ENCODE data around the gene DOCK4.
A peak's percentile ranks its signal among the peaks of the same experiment; 100 is the strongest.

DOCK4 gene

DNA sequence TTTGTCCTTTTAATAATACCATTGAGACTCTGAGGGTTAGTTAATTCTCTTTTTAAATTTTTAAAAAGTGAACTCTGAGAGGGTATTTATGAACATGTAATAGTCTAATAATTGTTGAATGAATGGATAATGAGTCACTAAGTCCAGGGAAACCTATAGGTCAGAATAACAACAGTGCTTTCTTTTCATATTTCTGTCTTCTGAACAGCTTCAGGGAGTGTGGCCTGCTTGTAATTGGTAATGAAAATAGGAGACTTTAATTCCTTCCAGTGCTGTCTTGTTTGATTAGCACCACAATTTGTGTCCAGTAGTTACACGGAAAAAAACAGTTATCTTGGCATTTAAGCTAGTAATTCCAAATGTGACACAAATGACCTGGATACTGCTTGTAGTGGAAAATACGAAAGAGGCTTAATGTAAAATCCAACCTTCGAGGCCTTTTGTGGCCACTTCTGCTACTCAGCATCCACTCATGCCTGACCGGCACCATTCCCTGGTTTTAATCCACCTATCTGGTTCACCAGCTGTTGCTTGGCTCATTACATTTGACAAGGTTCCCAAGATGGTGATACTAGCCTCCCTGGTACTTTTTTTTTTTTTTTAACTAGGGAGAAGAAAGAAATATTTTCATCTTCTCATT is 494.7 kb downstream of the DOCK4 start:
- DNase-seq, result no peak

DNA sequence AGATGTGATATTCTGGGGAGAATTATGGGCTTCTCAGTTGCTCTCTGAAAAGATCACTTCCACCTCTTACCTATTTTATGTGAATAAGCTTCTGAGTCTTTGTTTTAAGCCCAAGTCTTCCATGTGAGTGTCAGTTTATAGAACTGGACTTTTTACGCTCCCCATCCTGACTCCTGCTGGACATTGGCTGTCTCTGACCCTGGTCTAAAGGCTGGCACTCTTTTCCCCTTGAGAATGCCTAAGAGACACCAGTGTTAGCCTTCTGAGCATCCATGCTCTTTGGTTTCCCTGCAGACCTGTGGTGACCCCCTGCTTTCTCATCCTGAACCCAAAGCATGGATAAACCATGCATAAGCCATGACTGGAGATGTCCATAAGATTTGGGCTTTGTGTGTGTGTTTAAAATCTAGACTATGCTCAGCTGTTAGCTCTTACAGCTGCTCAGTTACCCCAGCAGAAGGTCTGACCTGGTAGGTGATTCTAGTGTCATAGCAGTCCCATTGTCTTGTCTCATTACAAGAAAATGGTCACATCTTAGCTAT is 495.3 kb downstream of the DOCK4 start:
- DNase-seq, result no peak

DNA sequence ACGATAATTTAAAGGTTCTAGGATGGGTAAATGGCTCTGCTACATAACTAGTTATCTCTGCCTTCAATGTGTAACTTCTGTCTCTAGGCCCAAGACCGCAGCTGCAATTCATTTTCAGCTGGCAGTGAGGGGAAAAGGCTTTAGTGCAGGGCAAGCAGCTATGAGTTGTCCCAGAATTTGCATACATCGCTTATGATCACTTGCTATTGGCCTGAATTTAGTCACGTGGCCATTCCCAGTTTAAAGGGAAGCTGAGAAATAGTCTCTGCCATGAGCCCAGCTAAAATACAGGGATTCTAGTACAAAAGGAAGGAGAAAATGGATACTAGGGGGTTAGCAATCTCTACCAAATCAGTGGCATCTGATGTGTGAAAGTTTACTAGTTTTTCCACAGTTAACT is 498.1 kb downstream of the DOCK4 start:
- no peak for DNase-seq

DNA sequence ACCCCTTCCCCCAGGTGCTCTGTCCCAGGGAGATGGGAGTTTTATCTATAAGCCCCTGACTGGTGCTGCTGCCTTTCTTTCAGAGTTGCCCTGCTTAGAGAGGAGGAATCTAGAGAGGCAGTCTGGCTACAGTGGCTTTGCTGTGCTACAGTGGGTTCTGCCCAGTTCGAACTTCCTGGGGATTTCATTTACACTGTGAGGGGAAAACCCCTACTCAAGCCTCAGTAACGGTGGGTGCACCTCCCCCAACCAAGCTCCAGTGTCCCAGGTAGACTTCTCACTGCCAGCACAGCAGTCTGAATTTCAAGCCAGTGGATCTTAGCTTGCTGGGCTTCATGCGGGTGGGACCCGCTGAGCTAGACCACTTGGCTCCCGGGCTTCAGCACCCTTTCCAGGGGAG is 500.4 kb downstream of the DOCK4 start:
- DNase-seq, result no peak

DNA sequence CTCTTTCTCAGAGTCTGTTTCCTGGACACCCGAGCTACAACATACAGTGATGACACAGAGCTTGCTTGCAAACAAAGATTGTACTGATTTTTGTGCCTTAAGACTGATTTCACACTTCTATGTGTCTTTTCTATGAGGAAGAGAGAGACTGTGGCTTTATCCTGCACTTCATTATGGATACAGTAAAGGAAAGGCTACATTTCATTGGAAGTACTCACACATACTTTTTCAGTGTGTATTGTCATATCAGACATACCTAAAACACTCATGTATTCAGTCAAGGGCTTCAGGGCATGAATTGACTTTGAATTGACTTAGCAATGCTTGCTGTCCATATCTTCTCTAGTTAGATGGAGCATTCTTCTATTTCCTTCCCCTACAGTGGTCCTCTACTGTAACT is 508.4 kb downstream of the DOCK4 start:
- DNase-seq, result peak; percentile 54

DNA sequence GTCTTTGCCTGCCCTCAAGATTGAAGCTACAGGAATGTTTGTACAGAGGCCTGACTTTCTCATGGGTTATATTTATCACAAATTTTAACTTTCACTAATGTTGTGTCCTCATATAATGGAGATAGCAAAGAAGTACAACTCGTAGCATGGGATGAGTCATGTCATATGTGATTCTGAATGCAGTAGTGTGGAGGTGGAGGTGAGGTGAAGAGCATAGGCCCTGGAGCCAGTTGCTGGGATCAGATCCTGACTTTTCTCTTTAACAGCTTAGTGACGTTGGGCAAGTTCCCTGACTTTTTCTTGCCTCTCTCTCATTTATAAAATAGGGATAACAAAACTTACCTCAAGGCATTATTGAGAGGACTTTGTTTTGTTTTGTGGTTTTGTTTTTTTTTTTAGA is 511.8 kb downstream of the DOCK4 start:
- no peak for DNase-seq

DNA sequence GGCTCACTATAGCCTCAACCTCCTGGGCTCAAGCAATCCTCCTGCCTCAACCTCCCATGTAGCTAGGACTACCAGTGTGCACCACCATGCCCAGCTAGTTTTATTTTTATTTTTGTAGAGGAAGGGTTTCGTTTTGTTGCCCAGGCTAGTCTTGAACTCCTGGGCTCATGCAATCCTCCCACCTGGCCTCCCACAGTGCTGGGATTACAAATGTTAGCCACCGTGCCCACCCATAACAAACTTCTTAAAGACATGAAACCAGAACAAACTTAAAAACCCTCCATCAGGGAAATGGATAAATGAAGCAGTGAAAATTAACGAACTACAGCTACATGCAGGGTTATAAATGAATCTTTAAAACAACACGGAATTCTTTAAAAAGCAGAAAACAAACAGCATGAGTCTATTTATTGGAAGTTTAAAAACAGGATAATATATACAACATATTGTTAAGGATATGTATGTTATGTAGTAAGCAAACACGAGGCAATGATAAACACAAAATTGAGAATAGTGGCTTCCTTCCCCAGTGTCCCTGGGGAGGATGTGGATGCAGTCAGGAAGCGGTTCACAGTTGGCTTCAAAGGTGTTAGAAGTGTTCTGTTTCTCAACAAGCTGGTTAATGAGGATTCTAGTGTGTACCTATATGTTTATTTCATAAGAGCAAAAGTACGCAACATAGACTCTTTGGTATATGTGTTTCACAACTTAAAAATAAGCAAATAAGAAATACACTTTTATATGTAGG is 515.7 kb downstream of the DOCK4 start:
- DNase-seq, result no peak

DNA sequence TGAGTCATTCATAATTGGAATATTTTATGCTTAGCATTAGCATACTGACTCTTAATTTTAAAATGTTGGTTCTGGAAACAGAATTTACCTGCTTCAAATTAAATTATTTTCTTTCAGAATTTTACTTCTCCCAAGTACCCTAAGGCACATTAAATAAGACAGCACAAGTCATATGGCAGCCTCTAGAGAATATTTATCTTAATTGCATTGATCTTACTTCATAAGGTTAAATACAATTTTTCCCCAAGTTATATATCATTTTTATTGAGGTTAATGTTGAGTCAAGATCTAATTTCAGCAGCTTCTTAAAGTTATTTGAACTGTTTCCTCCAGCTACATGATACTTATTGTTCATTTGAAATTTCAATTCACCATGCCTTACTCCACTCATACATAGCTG is 520.9 kb downstream of the DOCK4 start:
- DNase-seq, result no peak

DNA sequence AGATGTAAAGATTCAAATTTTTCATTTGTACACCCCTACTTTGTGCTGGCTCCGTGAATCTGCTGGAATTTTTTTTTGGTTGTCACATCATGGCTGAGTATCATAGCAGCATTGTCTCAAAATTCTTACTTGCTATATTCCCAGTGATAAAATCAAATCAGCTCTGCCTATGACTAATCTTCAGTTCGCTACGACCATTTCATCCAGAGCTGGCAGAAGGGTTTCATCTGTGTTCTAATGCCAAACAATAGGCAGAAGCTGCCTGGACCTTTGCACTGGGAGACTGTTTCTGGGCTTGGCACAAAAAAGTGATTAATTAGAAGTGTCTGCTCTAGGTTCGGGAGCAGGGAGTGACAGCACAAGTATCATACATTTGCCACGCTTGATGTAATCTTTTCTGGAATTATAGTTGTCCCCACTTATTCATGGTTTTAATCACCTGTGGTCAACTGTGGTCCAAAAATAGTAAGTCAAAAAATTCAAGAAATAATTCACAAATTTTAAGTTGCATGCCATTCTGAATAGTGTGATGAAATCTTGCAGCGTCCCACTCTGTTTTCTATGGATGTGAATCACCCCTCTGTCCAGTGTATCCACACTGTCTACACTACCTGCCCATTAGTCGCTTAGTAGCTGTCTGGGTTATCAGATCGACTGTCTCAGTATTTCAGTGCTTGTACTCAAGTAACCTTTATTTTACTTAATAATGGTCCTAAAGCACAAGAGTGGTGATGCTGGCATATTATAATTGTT is 523.4 kb downstream of the DOCK4 start:
- no peak for DNase-seq

DNA sequence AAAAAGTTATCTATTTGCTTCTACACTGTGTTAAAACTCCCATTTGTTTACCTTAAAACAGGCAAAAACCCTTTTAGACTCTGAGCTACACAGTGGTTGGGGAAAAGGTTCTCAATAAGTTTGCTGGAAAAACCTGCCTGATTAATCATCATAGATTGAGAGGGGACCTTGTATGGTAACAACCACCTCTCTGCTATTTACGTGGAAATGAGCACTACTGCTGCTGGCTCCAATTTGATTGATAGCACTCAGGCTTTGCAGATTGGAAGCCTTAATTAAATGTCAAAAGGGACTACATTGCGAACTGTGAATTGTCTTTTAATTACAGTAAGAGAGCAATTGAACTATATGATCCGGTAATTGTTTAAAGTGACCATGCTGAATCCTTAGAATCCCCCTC is 525.0 kb downstream of the DOCK4 start:
- no peak for DNase-seq

DNA sequence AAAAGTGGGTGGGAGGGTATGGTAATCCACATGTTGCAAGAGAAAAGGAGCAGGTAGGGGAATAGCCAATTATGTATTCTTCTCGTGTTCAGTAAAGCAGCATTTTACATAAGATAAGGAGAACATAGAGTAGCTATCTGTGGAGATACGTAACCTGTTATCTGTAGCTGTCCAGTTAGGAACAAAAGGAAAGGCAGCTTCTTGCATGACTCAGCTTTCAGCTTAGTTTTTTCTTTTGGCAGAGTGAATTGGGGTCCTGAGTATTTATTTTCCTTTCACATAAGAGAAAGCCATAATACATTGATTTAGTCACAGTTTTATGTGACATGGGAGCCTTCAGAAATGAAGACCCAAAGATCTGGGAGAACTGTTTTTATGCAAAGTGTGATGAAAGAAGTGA is 527.2 kb downstream of the DOCK4 start:
- DNase-seq, result no peak

DNA sequence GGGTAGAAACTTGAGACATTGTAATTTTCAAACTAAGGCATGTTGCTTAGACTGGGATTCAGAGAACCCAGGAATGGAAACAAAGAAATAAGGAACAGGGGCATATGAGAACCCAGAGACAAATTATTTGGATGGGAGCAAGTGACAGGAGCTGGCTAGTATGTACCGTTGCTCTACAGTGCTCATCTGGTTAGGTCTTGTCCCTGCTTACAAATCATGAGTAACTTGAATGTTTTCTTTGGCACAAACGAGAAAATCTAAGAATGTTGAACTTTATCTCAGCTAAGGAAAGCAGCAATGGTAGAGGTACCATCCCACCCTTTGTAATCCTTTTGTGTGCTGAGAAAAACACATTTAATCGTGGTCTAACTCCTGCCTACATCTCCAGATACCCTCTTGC is 527.9 kb downstream of the DOCK4 start:
- peak; percentile 27 for DNase-seq

DNA sequence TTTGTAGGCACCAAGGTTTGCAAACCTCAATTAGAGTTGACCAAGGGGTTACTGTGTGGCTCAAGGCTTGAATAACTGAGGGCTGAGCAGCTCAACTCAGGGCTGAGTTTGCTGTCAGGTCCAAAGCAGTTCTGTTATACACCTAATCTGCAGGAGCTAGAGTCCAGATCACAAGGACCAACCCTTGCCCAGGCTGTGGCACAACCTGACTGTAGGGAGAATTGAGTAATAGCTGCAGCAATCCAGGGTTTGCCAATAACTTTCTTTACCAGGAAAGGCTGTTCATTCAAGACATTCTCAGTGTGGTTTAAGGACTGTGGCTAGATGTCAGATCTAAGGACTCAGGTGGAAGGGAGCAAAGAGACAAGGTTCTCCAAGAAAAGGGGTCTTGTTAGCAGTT is 528.4 kb downstream of the DOCK4 start:
- no peak for DNase-seq

DNA sequence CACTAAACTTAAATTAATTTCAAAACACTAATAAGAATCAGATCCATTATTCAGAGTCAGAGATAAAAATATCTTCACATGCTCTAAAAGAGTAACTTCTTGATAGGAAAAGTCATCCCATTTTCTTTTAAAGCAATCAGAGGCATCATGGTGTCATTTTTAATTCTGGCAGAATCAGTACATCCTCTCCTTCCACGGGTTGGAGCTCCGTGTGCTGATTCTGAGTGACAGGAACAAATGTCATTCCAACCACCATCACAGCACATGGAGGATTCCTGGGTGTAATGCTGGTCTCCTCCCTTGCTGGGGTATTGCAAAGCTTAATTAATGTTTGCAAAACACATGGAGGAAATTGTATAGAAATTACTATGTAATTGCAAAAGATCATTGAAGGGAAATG is 529.4 kb downstream of the DOCK4 start:
- no peak for DNase-seq
